ENCODE results near the gene PLEKHG7.

- TF ChIP-seq USF2 (CRISPR knock-in tag; IDR thresholded peaks at IDR 0.05) = no peak
- no peak for TF ChIP-seq ZBTB40 (IDR thresholded peaks at IDR 0.05)
- no peak for TF ChIP-seq ZBTB40 (CRISPR knock-in tag; IDR thresholded peaks at IDR 0.05)
- no peak for TF ChIP-seq TCF7L2 (IDR thresholded peaks at IDR 0.05; ENCODE audit: low read depth, low read length)
- TF ChIP-seq NR2F6 (CRISPR knock-in tag; IDR thresholded peaks at IDR 0.05) = no peak
- no peak for TF ChIP-seq CREM (IDR thresholded peaks at IDR 0.05; ENCODE audit: low read depth)
- no peak for TF ChIP-seq SAP30 (IDR thresholded peaks at IDR 0.05; ENCODE audit: borderline replicate concordance, insufficient read depth, low read depth, low read length, poor library complexity, severe bottlenecking)
- no peak for TF ChIP-seq CEBPZ (IDR thresholded peaks at IDR 0.05; ENCODE audit: borderline replicate concordance, low read depth, low read length)
- TF ChIP-seq RAD21 (CRISPR knock-in tag; conservative IDR thresholded peaks at IDR 0.05 in 1 of 2, IDR thresholded peaks at IDR 0.05 in 1 of 2) = no peak
Measured at GRCh38 chr12:92733661-92734060, 30.9 kb downstream of the PLEKHG7 start.
